Measurements from ENCODE around the gene PPP2R5A.
"Not testable (repeated sequence)": the region's sequence is repeated elsewhere in the genome, so short reads cannot be mapped to it uniquely, and the experiment has no call there.

The PPP2R5A gene

GRCh38 chr1:212351588-212352362, 66.6 kb downstream of the PPP2R5A start:
- in situ Hi-C loops (cut with MboI; ENCODE audit: low sequenced_read_pairs) = loop anchor here (25.0 kb wide), 2 partner anchors 289 to 664 kb away; partner anchors contain the start of gene NEK2

- in situ Hi-C loops (cut with MboI; ENCODE audit: low sequenced_read_pairs) = loop anchor here (25.0 kb wide), 2 partner anchors 291 to 666 kb away; partner anchors contain the start of gene NEK2
These were observed 68.0 kb downstream of the PPP2R5A start for GRCh38 chr1:212353181-212353580.

GRCh38 chr1:212354464-212354863, 69.3 kb downstream of the PPP2R5A start:
- in situ Hi-C loops (cut with MboI; ENCODE audit: low sequenced_read_pairs) = loop anchor here (25.0 kb wide), 2 partner anchors 292 to 667 kb away; partner anchors contain the start of gene NEK2

- in situ Hi-C loops (cut with MboI; ENCODE audit: low sequenced_read_pairs) = loop anchor here (25.0 kb wide), 2 partner anchors 293 to 668 kb away; partner anchors contain the start of gene NEK2
These were observed 70.2 kb downstream of the PPP2R5A start for GRCh38 chr1:212355230-212355969.

- in situ Hi-C loops (cut with MboI; ENCODE audit: low sequenced_read_pairs) = loop anchor here (25.0 kb wide), 2 partner anchors 298 to 673 kb away; partner anchors contain the start of gene NEK2
These were observed 74.7 kb downstream of the PPP2R5A start for GRCh38 chr1:212359794-212360479.

- in situ Hi-C loops (cut with MboI; ENCODE audit: low sequenced_read_pairs) = loop anchor here (25.0 kb wide), 2 partner anchors 303 to 678 kb away; partner anchors contain the start of gene NEK2
These were observed 79.8 kb downstream of the PPP2R5A start for GRCh38 chr1:212364985-212365384.

GRCh38 chr1:212366901-212367300, 81.7 kb downstream of the PPP2R5A start:
- in situ Hi-C loops (cut with MboI; ENCODE audit: low sequenced_read_pairs) = loop anchor here (25.0 kb wide), 2 partner anchors 305 to 680 kb away; partner anchors contain the start of gene NEK2

- in situ Hi-C loops (cut with MboI; ENCODE audit: low sequenced_read_pairs) = loop anchor here (25.0 kb wide), 2 partner anchors 305 to 680 kb away; partner anchors contain the start of gene NEK2
These were observed 82.4 kb downstream of the PPP2R5A start for GRCh38 chr1:212367474-212368072.

- in situ Hi-C loops (cut with MboI; ENCODE audit: low sequenced_read_pairs) = loop anchor here (25.0 kb wide), 2 partner anchors 306 to 681 kb away; partner anchors contain the start of gene NEK2
These were observed 82.9 kb downstream of the PPP2R5A start for GRCh38 chr1:212368073-212368484.

- in situ Hi-C loops (cut with MboI; ENCODE audit: low sequenced_read_pairs) = no loop called here
These were observed 90.8 kb downstream of the PPP2R5A start for GRCh38 chr1:212375986-212376385.

GRCh38 chr1:212377644-212378043, 92.4 kb downstream of the PPP2R5A start:
- in situ Hi-C loops (cut with MboI; ENCODE audit: low sequenced_read_pairs) = no loop called here

GRCh38 chr1:212379366-212379765, 94.2 kb downstream of the PPP2R5A start:
- in situ Hi-C loops (cut with MboI; ENCODE audit: low sequenced_read_pairs) = no loop called here

GRCh38 chr1:212381397-212382035, 96.3 kb downstream of the PPP2R5A start:
- in situ Hi-C loops (cut with MboI; ENCODE audit: low sequenced_read_pairs) = no loop called here

GRCh38 chr1:212386029-212386428, 100.8 kb downstream of the PPP2R5A start:
- in situ Hi-C loops (cut with MboI; ENCODE audit: low sequenced_read_pairs) = no loop called here

- in situ Hi-C loops (cut with MboI; ENCODE audit: low sequenced_read_pairs) = no loop called here
These were observed 103.9 kb downstream of the PPP2R5A start for GRCh38 chr1:212388985-212389716.

- in situ Hi-C loops (cut with MboI; ENCODE audit: low sequenced_read_pairs) = not testable (repeated sequence)
These were observed 110.6 kb downstream of the PPP2R5A start for GRCh38 chr1:212395678-212396437.

GRCh38 chr1:212396638-212397037, 111.4 kb downstream of the PPP2R5A start:
- in situ Hi-C loops (cut with MboI; ENCODE audit: low sequenced_read_pairs) = no loop called here

- in situ Hi-C loops (cut with MboI; ENCODE audit: low sequenced_read_pairs) = no loop called here
These were observed 112.0 kb downstream of the PPP2R5A start for GRCh38 chr1:212397171-212397570.
